MM.1S (cell line): ENCODE results near the gene ITIH3.

Experiments used
- DNase-seq: peaks from one replicate; pipeline ENCODE4 v3.0.0-alpha.2; 2015
- H2AFZ ChIP-seq: fragments of 300-600 bp; sonication (generic); 2 replicates; pipeline ENCODE4 v1.6.0; 2016; ENCODE audit warnings: antibody characterized with exemption, low read length
- H3F3A ChIP-seq: fragments of 300-600 bp; sonication (generic); 2 replicates; pipeline ENCODE4 v1.6.1; 2016; ENCODE audit warnings: mild to moderate bottlenecking, antibody characterized with exemption, low read length, moderate library complexity, mixed read lengths; ENCODE audit not compliant: insufficient read depth
- H3K27ac ChIP-seq: fragments of 300-600 bp; sonication (generic); 2 replicates; pipeline ENCODE4 v1.5.1; 2016; ENCODE audit warnings: mild to moderate bottlenecking, low read length
- H3K27me3 ChIP-seq: fragments of 300-600 bp; sonication (generic); replicated peaks from 2 replicates; pipeline ENCODE4 v1.6.0; 2016; ENCODE audit warnings: low read length; ENCODE audit not compliant: insufficient read depth
- H3K36me3 ChIP-seq: fragments of 300-600 bp; sonication (generic); replicated peaks from 2 replicates; pipeline ENCODE4 v1.6.1; 2016; ENCODE audit warnings: mild to moderate bottlenecking, low read length, mixed read lengths; ENCODE audit not compliant: insufficient read depth
- H3K4me1 ChIP-seq: fragments of 300-600 bp; sonication (generic); 2 replicates; pipeline ENCODE4 v1.6.1; 2016; ENCODE audit warnings: low read length, mixed read lengths
- H3K4me2 ChIP-seq: fragments of 300-600 bp; sonication (generic); 2 replicates; pipeline ENCODE4 v1.6.0; 2016; ENCODE audit warnings: low read depth, low read length
- H3K4me3 ChIP-seq: fragments of 300-600 bp; sonication (generic); 2 replicates; pipeline ENCODE4 v1.5.1; 2016; ENCODE audit warnings: low read length, mixed read lengths
- H3K79me2 ChIP-seq: fragments of 300-600 bp; sonication (generic); 2 replicates; pipeline ENCODE4 v1.6.1; 2016; ENCODE audit warnings: mixed run types, low read length, mixed read lengths
- H3K9ac ChIP-seq: fragments of 300-600 bp; sonication (generic); 2 replicates; pipeline ENCODE4 v1.6.1; 2016; ENCODE audit warnings: low read length, mixed read lengths
- H3K9me2 ChIP-seq: fragments of 300-600 bp; sonication (generic); replicated peaks from 2 replicates; pipeline ENCODE4 v1.6.1; 2016; ENCODE audit warnings: mild to moderate bottlenecking, low read length, mixed read lengths; ENCODE audit not compliant: insufficient read depth
- H3K9me3 ChIP-seq: fragments of 300-600 bp; sonication (generic); replicated peaks from 2 replicates; pipeline ENCODE4 v1.6.1; 2016; ENCODE audit warnings: mild to moderate bottlenecking, low read length, mixed read lengths; ENCODE audit not compliant: insufficient read depth
- H4K20me1 ChIP-seq: fragments of 300-600 bp; sonication (generic); 2 replicates; pipeline ENCODE4 v1.6.1; 2016; ENCODE audit warnings: mild to moderate bottlenecking, low read length, moderate library complexity, mixed read lengths; ENCODE audit not compliant: insufficient read depth
- EZH2 ChIP-seq: fragments of 300-600 bp; sonication (generic); optimal IDR thresholded peaks from 2 replicates; pipeline ENCODE3; 2017; ENCODE audit warnings: low read depth, mild to moderate bottlenecking, antibody characterized with exemption, low read length, mixed read lengths
- EZH2phosphoT487 ChIP-seq: fragments of 300-600 bp; sonication (generic); IDR thresholded peaks from 2 replicates; pipeline ENCODE4 v1.6.1; 2018; ENCODE audit warnings: antibody characterized with exemption, low read length
- TF ChIP-seq, protein P1 (sequence below): fragments of 300-600 bp; sonication (generic); IDR thresholded peaks from 2 replicates; pipeline ENCODE4 v1.5.1; 2016; ENCODE audit warnings: antibody characterized with exemption, low read length, mixed read lengths

Gene ITIH3

GRCh38 chr3:52839268-52839575, 44.6 kb downstream of the ITIH3 start:
- H3K4me2 ChIP-seq = no peak overlapping the region
- H3K79me2 ChIP-seq = no peaks in the 10 kb centered on the region
- no peak overlapping the region for H2AFZ ChIP-seq
- H3K4me3 ChIP-seq = no peak overlapping the region
- no peaks in the 10 kb centered on the region for H3K27me3 ChIP-seq
- no peaks in the 10 kb centered on the region for H3K9me3 ChIP-seq
- H3K9ac ChIP-seq = no peak overlapping the region
- H3K9me2 ChIP-seq = no peaks in the 10 kb centered on the region
- no peaks in the 10 kb centered on the region for H3K4me1 ChIP-seq
- no peaks in the 10 kb centered on the region for H3F3A ChIP-seq
- no peaks in the 10 kb centered on the region for H4K20me1 ChIP-seq
- H3K36me3 ChIP-seq = no peaks in the 10 kb centered on the region
- no peak overlapping the region for H3K27ac ChIP-seq
- DNase-seq = no peak
- TF ChIP-seq, protein P1, sequence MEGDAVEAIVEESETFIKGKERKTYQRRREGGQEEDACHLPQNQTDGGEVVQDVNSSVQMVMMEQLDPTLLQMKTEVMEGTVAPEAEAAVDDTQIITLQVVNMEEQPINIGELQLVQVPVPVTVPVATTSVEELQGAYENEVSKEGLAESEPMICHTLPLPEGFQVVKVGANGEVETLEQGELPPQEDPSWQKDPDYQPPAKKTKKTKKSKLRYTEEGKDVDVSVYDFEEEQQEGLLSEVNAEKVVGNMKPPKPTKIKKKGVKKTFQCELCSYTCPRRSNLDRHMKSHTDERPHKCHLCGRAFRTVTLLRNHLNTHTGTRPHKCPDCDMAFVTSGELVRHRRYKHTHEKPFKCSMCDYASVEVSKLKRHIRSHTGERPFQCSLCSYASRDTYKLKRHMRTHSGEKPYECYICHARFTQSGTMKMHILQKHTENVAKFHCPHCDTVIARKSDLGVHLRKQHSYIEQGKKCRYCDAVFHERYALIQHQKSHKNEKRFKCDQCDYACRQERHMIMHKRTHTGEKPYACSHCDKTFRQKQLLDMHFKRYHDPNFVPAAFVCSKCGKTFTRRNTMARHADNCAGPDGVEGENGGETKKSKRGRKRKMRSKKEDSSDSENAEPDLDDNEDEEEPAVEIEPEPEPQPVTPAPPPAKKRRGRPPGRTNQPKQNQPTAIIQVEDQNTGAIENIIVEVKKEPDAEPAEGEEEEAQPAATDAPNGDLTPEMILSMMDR = no peak
- TF ChIP-seq EZH2 (no peak), EZH2phosphoT487 (no peak)

DNA sequence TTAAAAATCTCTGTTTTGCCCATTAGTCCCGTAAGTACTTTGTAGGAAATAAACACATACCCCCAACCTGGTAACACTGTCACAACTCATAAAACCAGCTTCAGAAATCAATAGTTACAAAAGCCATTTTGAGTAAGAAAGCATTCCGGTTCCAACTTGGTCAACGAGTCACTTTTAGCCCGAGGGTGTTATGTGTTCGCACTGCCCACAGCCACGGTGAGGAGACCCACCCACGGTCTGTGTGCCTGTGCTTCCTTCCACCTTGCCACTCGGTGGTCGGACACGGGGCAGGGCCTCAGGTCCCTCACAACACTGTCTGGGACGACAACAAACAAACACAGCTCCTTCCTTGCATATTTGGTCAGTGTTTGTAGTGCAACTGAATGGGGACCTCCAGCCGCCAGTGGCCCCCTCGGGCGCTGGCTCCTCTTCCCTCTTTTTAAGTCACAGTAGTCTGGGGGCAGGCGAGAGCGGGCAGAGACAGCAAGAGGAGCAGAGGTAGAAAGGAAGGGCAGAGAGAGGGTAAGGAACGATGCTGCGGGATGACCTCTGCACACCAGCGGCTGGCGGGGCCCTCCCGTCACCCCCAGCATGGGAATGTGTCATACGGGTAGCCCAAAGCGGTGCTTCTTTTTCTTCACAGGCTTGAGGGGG, 45.4 kb downstream of the ITIH3 start:
- DNase-seq = no peak
- no peak overlapping the region for H3K27ac ChIP-seq
- no peak overlapping the region for H3K4me3 ChIP-seq
- H3K9me3 ChIP-seq = no peaks in the 10 kb centered on the region
- no peaks in the 10 kb centered on the region for H4K20me1 ChIP-seq
- H3K27me3 ChIP-seq = no peaks in the 10 kb centered on the region
- no peak overlapping the region for H2AFZ ChIP-seq
- no peak overlapping the region for H3K4me2 ChIP-seq
- no peaks in the 10 kb centered on the region for H3K4me1 ChIP-seq
- no peaks in the 10 kb centered on the region for H3K9me2 ChIP-seq
- H3K79me2 ChIP-seq = no peaks in the 10 kb centered on the region
- TF ChIP-seq EZH2 (no peak), EZH2phosphoT487 (no peak)
- TF ChIP-seq, protein P1 = no peak
- H3F3A ChIP-seq = no peaks in the 10 kb centered on the region
- H3K36me3 ChIP-seq = no peaks in the 10 kb centered on the region
- H3K9ac ChIP-seq = no peak overlapping the region

DNA sequence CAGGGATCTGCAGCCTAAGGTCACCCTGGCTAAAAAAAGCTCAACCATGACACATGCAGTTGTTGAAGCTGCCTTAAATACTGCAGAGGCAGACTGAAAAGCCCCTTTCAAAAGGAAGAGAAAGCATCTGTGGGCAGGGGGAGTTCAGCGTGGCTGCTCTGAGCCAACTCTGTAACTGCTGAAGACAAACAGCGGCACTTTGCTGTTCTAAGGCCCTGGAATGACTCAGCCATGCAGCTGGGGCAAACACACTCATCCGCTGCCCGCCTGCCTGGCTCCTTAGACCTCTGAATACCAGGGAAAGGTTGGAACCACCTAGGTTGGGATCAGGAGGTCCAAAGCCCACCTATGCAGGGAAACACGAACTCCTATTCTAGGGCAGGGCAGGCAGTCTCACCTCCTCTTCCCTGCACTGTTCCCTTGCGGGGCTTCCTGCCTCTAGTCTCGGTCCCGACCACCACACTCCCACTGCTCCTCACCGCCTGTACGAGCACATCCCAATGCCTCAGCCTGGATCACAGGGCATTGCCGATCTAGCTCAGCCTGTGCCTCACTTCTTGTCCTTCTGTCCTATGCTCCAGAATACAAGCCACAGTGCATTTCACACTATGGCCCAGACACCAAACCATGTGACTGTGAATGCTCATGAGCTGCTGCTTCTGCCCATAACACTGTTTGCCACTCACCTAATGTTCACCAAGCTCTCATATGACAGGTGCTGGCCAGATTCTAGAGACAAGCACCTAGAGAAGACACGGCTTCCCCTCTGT, 46.8 kb downstream of the ITIH3 start:
- no peak for TF ChIP-seq EZH2
- TF ChIP-seq EZH2phosphoT487 = no peak
- TF ChIP-seq, protein P1 = no peak
- DNase-seq = no peak
- Histone ChIP-seq H4K20me1 (no peaks in the 10 kb centered on the region), H2AFZ (no peak overlapping the region), H3K27me3 (no peaks in the 10 kb centered on the region), H3K27ac (no peak overlapping the region), H3K9me2 (no peaks in the 10 kb centered on the region), H3K36me3 (no peaks in the 10 kb centered on the region), H3F3A (0 out of 2 replicates have a peak, but pooled peaks cover 5% of the 10 kb centered on the region), H3K4me1 (peaks cover 6% of the 10 kb centered on the region), H3K9me3 (no peaks in the 10 kb centered on the region), H3K9ac (no peak overlapping the region), H3K79me2 (no peaks in the 10 kb centered on the region), H3K4me2 (no peak overlapping the region), H3K4me3 (no peak overlapping the region)
